Nucleus accumbens (tissue), 56 donors: ENCODE results near the gene ALS2.
"Not testable (repeated sequence)": the region's sequence is repeated elsewhere in the genome, so short reads cannot be mapped to it uniquely, and the experiment has no call there.

Source experiments
- DNase-seq, 56 donors: peaks; one replicate each; lab custom pipeline; 2025; lab: John Stamatoyannopoulos, UW

ALS2 gene

GRCh38 chr2:201780674-201781493, at the start of gene ALS2:
ALS2 (minus strand) TSS chr2:201780933; CDS start chr2:201768885, 12,048 bp downstream.
- peak; percentile 77 to 98 (median 92) for DNase-seq

- no peak for DNase-seq
Observed at GRCh38 chr2:201828220-201828619, 47.5 kb upstream of the ALS2 start.

GRCh38 chr2:201827621-201828020, 46.9 kb upstream of the ALS2 start:
- DNase-seq, result no peak

GRCh38 chr2:201824212-201824611, 43.5 kb upstream of the ALS2 start:
- DNase-seq, result no peak

- DNase-seq, result no peak
Observed at GRCh38 chr2:201821080-201821479, 40.3 kb upstream of the ALS2 start.

- DNase-seq, result no peak
Observed at GRCh38 chr2:201820383-201821007, 39.8 kb upstream of the ALS2 start.

- DNase-seq, result no peak
Observed at GRCh38 chr2:201816657-201817575, 36.2 kb upstream of the ALS2 start.

- DNase-seq, result no peak
Observed at GRCh38 chr2:201813996-201814760, 33.4 kb upstream of the ALS2 start.

- DNase-seq, result not testable (repeated sequence)
Observed at GRCh38 chr2:201810604-201811003, 29.9 kb upstream of the ALS2 start.

GRCh38 chr2:201809633-201810032, 28.9 kb upstream of the ALS2 start:
- DNase-seq, result no peak

GRCh38 chr2:201808027-201808426, 27.3 kb upstream of the ALS2 start:
- no peak for DNase-seq

GRCh38 chr2:201807452-201807999, 26.8 kb upstream of the ALS2 start:
- no peak for DNase-seq

GRCh38 chr2:201806442-201807170, 25.9 kb upstream of the ALS2 start, which contains the start of gene CDK15:
CDK15 (plus strand) TSS chr2:201806537; CDS start chr2:201806665, 128 bp downstream.
- no peak for DNase-seq

GRCh38 chr2:201798914-201799285, 18.2 kb upstream of the ALS2 start:
- not testable (repeated sequence) for DNase-seq

- DNase-seq, result no peak
Observed at GRCh38 chr2:201798252-201798913, 17.6 kb upstream of the ALS2 start.

GRCh38 chr2:201797175-201797840, 16.6 kb upstream of the ALS2 start:
- no peak for DNase-seq

- DNase-seq, result no peak
Observed at GRCh38 chr2:201796478-201796865, 15.7 kb upstream of the ALS2 start.
